Measurements from ENCODE around the gene TUBD1. TPM values are rescaled to one million over a fixed set of nuclear protein-coding genes. Genes with fewer than 3 reads are reported as not detected.
A peak's percentile ranks its signal among the peaks of the same experiment; 100 is the strongest.
"Not testable (repeated sequence)": the region's sequence is repeated elsewhere in the genome, so short reads cannot be mapped to it uniquely, and the experiment has no call there.

Gene TUBD1
- total RNA-seq, 1 donor from 2014 or later = 9.3 TPM

GRCh38 chr17:59869941-59870218 is 22.9 kb downstream of the TUBD1 start:
- Mint-ChIP-seq H3K36me3 (ENCODE audit: low read depth) (peaks cover 18% of the 10 kb centered on the region), H3K4me3 (ENCODE audit: low read depth) (no peak overlapping the region), H3K4me1 (ENCODE audit: low read depth) (no peaks in the 10 kb centered on the region), H3K9me3 (no peaks in the 10 kb centered on the region), H3K27me3 (ENCODE audit: low read depth) (no peaks in the 10 kb centered on the region), H3K27ac (no peak overlapping the region)
- intact Hi-C loops (cut with micrococcal nuclease) = no loop called here
- DNase-seq (ENCODE audit: low spot score) = no peak

- Mint-ChIP-seq H3K9me3 (no peaks in the 10 kb centered on the region), H3K4me1 (ENCODE audit: low read depth) (no peaks in the 10 kb centered on the region), H3K4me3 (ENCODE audit: low read depth) (no peak overlapping the region), H3K27me3 (ENCODE audit: low read depth) (no peaks in the 10 kb centered on the region), H3K36me3 (ENCODE audit: low read depth) (peaks cover 28% of the 10 kb centered on the region), H3K27ac (no peak overlapping the region)
- DNase-seq (ENCODE audit: low spot score) = no peak
- intact Hi-C loops (cut with micrococcal nuclease) = no loop called here
Observed at GRCh38 chr17:59863616-59864015, 29.1 kb downstream of the TUBD1 start.

GRCh38 chr17:59859444-59860025 is 33.2 kb downstream of the TUBD1 start:
- no peaks in the 10 kb centered on the region for H3K9me3 Mint-ChIP-seq
- H3K36me3 Mint-ChIP-seq (ENCODE audit: low read depth) = peaks cover 21% of the 10 kb centered on the region
- no peak overlapping the region for H3K27ac Mint-ChIP-seq
- no peak overlapping the region for H3K4me3 Mint-ChIP-seq (ENCODE audit: low read depth)
- no peak for DNase-seq (ENCODE audit: low spot score)
- no peaks in the 10 kb centered on the region for H3K27me3 Mint-ChIP-seq (ENCODE audit: low read depth)
- peaks cover 9% of the 10 kb centered on the region for H3K4me1 Mint-ChIP-seq (ENCODE audit: low read depth)
- intact Hi-C loops (cut with micrococcal nuclease) = loop anchor here (1.0 kb wide), 1 partner anchor 106 kb away; no protein-coding TSS in a partner anchor

- Mint-ChIP-seq H3K36me3 (ENCODE audit: low read depth) (peaks cover 18% of the 10 kb centered on the region), H3K27me3 (ENCODE audit: low read depth) (no peaks in the 10 kb centered on the region), H3K4me1 (ENCODE audit: low read depth) (peaks cover 9% of the 10 kb centered on the region), H3K4me3 (ENCODE audit: low read depth) (no peak overlapping the region), H3K27ac (no peak overlapping the region), H3K9me3 (no peaks in the 10 kb centered on the region)
- DNase-seq (ENCODE audit: low spot score) = no peak
- intact Hi-C loops (cut with micrococcal nuclease) = loop anchor here (1.0 kb wide), 1 partner anchor 106 kb away; no protein-coding TSS in a partner anchor
Observed at GRCh38 chr17:59858932-59859331, 33.8 kb downstream of the TUBD1 start.

- no peak overlapping the region for H3K27ac Mint-ChIP-seq
- H3K36me3 Mint-ChIP-seq (ENCODE audit: low read depth) = peaks cover 14% of the 10 kb centered on the region
- peaks cover 11% of the 10 kb centered on the region for H3K4me1 Mint-ChIP-seq (ENCODE audit: low read depth)
- H3K9me3 Mint-ChIP-seq = no peaks in the 10 kb centered on the region
- intact Hi-C loops (cut with micrococcal nuclease) = no loop called here
- no peak for DNase-seq (ENCODE audit: low spot score)
- no peaks in the 10 kb centered on the region for H3K27me3 Mint-ChIP-seq (ENCODE audit: low read depth)
- no peak overlapping the region for H3K4me3 Mint-ChIP-seq (ENCODE audit: low read depth)
Observed at GRCh38 chr17:59858167-59858816, 34.5 kb downstream of the TUBD1 start.

- Mint-ChIP-seq H3K4me1 (ENCODE audit: low read depth) (peaks cover 18% of the 10 kb centered on the region), H3K27ac (no peak overlapping the region), H3K4me3 (ENCODE audit: low read depth) (no peak overlapping the region), H3K9me3 (no peaks in the 10 kb centered on the region), H3K36me3 (ENCODE audit: low read depth) (peaks cover 10% of the 10 kb centered on the region), H3K27me3 (ENCODE audit: low read depth) (no peaks in the 10 kb centered on the region)
- DNase-seq (ENCODE audit: low spot score) = no peak
- intact Hi-C loops (cut with micrococcal nuclease) = no loop called here
Observed at GRCh38 chr17:59856859-59857794, 35.6 kb downstream of the TUBD1 start.

- DNase-seq (ENCODE audit: low spot score); H3K27me3 Mint-ChIP-seq (ENCODE audit: low read depth); H3K36me3 Mint-ChIP-seq (ENCODE audit: low read depth); H3K4me3 Mint-ChIP-seq (ENCODE audit: low read depth); H3K27ac Mint-ChIP-seq; intact Hi-C loops (cut with micrococcal nuclease); H3K9me3 Mint-ChIP-seq: not testable (repeated sequence)
- peaks cover 29% of the 10 kb centered on the region for H3K4me1 Mint-ChIP-seq (ENCODE audit: low read depth)
Observed at GRCh38 chr17:59853919-59854729, 38.6 kb downstream of the TUBD1 start.

DNA sequence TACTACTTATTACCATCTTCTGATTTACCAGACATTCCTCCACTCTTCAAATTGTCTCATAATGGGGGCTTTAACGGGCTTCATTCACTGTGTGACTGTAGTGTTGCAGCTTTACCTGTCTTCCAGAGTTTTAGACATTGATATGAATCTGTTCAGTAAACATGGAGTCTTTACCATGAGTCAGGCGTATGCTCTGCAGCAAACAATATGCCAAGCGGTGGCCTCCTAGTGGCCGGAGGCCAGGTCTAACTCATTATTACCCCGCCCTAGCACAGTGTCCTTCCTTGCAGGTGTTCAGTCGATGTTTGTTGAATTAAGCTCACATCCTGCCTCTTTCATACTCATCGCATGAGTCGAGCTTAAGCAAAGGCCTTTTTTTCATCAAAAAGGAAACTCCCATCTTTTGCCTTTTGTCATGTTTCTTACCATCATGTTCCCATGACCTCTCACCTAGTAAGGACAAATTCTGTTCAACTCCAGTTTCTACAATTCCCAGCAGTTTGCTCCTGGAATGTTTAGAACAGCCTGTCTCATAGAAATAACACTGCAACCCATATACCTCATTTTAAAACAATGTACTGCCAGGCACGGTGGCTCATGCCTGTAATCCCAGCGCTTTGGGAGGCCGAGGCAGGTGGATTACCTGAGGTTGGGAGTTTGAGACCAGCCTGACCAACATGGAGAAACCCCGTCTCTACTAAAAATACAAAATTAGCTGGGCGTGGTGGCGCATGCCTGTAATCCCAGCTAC is 39.4 kb downstream of the TUBD1 start:
- H3K4me1 Mint-ChIP-seq (ENCODE audit: low read depth) = peaks cover 35% of the 10 kb centered on the region

DNA sequence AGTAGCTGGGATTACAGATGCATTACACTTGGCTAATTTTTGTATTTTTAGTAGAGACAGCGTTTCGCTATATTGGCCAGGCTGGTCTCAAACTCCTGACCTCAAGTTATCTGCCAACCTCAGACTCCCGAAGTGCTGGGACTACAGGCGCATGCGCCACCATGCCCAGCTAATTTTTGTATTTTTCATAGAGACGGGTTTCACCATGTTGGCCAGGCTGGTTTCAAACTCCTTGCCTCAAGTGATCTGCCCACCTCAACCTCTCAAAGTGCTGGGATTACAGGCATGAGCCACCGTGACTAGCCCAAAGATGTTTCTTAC is 39.9 kb downstream of the TUBD1 start:
- H3K9me3 Mint-ChIP-seq; intact Hi-C loops (cut with micrococcal nuclease); DNase-seq (ENCODE audit: low spot score); H3K36me3 Mint-ChIP-seq (ENCODE audit: low read depth); H3K4me3 Mint-ChIP-seq (ENCODE audit: low read depth); H3K27me3 Mint-ChIP-seq (ENCODE audit: low read depth); H3K27ac Mint-ChIP-seq: not testable (repeated sequence)
- H3K4me1 Mint-ChIP-seq (ENCODE audit: low read depth) = peaks cover 39% of the 10 kb centered on the region

More for the DNA sequence above, 39.4 kb downstream of the TUBD1 start:
- Mint-ChIP-seq H3K36me3 (ENCODE audit: low read depth) (peaks cover 3% of the 10 kb centered on the region), H3K27ac (peak overlapping the region; percentile 52), H3K9me3 (no peaks in the 10 kb centered on the region), H3K27me3 (ENCODE audit: low read depth) (no peaks in the 10 kb centered on the region), H3K4me3 (ENCODE audit: low read depth) (no peak overlapping the region)
- peak; percentile 48 for DNase-seq (ENCODE audit: low spot score)
- intact Hi-C loops (cut with micrococcal nuclease) = no loop called here

DNA sequence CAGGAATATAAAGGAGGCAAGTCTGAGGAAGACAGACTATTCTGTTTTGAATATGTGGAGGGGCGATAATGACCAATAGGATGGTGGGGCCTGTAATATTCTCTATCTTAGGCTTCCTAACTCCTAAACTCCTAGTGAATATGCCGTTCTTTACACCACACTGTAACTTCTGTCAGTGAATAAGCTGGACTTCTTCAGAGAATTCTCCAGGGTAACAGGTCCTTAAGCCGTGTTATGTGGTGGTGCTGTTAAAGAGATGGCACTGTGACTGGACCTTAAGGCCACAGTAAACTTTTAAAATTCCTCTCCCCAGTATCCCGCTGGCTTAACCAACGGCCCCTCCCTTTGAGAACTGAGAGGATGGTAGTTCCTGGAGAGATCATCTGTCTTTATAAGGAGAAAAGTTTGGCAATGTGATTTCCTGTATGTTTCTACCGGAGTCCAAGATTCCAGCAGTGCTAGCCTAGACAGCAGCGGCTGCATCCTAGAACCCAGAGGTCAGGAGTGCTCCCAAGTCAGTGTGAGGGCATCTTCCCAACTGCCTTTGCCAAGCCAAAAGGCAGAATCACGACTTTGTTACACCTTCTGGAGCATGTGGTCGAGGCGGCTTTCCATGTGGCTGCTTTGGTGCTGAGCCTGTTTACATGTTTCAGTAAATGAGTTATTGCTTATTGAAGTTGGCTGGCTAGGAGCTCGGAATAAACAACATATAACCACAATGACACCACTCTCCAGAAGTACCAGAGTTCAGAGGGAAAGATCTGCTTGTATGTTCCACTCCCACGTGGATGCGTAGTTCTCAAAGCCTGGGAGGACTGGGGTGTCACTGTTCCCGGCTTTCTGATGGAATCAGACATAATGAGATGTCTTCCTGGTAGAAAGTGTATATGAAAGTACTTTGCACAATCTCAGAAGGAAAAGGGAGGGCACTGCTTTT is 41.0 kb downstream of the TUBD1 start:
- DNase-seq (ENCODE audit: low spot score) = no peak
- intact Hi-C loops (cut with micrococcal nuclease) = no loop called here
- H3K27me3 Mint-ChIP-seq (ENCODE audit: low read depth) = no peaks in the 10 kb centered on the region
- H3K9me3 Mint-ChIP-seq = no peaks in the 10 kb centered on the region
- peaks cover 3% of the 10 kb centered on the region for H3K36me3 Mint-ChIP-seq (ENCODE audit: low read depth)
- H3K4me3 Mint-ChIP-seq (ENCODE audit: low read depth) = no peak overlapping the region
- peaks cover 39% of the 10 kb centered on the region for H3K4me1 Mint-ChIP-seq (ENCODE audit: low read depth)
- no peak overlapping the region for H3K27ac Mint-ChIP-seq

DNA sequence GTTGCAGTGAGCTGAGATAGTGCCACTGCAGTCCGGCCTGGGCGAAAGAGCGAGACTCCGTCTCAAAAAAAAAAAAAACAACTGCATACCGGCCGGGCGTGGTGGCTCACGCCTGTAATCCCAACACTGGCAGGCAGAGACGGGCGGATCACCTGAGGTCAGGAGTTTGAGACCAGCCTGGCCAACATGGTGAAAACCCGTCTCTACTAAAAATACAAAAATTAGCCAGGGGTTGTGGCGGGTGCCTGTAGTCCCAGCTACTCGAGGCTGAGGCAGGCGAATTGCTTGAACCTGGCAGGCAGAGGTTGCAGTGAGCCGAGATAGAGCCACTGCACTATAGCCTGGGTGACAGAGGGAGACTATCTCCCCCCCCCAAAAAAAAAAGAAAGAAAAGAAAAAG is 42.4 kb downstream of the TUBD1 start:
- H3K27ac Mint-ChIP-seq; H3K9me3 Mint-ChIP-seq; intact Hi-C loops (cut with micrococcal nuclease); DNase-seq (ENCODE audit: low spot score); H3K36me3 Mint-ChIP-seq (ENCODE audit: low read depth); H3K4me3 Mint-ChIP-seq (ENCODE audit: low read depth); H3K27me3 Mint-ChIP-seq (ENCODE audit: low read depth): not testable (repeated sequence)
- H3K4me1 Mint-ChIP-seq (ENCODE audit: low read depth) = peaks cover 48% of the 10 kb centered on the region

Data from activated T-helper 2 cell treated with anti-CD3 and anti-CD28 coated beads, Interferon-gamma antibody, Interleukin-2, Interleukin-4, amounts not matched to agents 10 μg/mL and 5 μg/mL and 100 μg/mL, durations not matched to agents 14 hours and 24 hours and 36 hours (primary cell).